Jurkat, Clone E6-1 (cell line): ENCODE data around the gene UTS2R.
"Not testable (repeated sequence)": the region's sequence is repeated elsewhere in the genome, so short reads cannot be mapped to it uniquely, and the experiment has no call there.

Experiments
- DNase-seq: peaks from one replicate; pipeline ENCODE4 v3.0.0-alpha.2; 2011; ENCODE audit warnings: low read depth, low spot score
- H3K4me3 ChIP-seq: 2 replicates; pipeline ENCODE4 v1.5.1; 2011; ENCODE audit warnings: mild to moderate bottlenecking, low read length, control low read depth, moderate library complexity

The UTS2R gene

DNA sequence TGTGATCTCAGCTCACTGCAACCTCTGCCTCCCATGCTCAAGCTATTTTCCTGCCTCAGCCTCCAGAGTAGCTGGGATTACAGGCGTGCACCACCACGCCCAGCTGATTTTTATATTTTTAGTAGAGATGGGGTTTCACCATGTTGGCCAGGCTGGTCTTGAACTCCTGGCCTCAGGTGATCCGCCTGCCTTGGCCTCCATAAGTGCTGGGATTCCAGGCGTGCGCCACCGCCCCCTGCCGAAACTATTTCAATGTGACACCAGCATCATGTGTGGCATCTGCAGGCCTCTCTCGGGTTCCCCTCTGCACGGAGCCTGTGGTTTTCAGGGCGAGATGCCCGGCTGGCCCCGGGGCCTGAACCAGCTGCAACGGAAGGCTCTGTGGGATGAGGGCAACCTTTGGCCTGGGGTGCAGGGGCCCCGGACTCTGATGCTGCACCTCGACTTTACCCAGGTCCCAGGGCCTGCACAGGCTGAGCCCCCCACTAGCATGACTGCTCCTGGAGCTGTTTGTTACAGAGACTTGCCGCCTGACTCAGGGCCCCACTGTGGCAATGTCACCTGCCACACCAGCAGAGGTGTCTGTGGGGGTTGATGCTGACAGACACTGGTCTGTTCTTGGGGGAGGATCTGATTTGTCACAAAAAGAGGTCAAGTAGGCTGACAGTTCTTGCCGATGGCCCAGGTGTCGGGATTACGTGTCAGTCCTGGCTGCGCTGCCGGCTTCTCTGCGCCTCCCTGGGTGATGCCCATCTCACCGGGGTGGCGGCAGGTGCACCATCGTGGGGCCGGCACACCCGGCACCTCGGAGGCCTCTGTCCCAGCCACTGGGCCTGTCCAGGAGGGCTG, 21.2 kb upstream of the UTS2R start:
- H3K4me3 ChIP-seq, result no peak overlapping the region
- no peak for DNase-seq

DNA sequence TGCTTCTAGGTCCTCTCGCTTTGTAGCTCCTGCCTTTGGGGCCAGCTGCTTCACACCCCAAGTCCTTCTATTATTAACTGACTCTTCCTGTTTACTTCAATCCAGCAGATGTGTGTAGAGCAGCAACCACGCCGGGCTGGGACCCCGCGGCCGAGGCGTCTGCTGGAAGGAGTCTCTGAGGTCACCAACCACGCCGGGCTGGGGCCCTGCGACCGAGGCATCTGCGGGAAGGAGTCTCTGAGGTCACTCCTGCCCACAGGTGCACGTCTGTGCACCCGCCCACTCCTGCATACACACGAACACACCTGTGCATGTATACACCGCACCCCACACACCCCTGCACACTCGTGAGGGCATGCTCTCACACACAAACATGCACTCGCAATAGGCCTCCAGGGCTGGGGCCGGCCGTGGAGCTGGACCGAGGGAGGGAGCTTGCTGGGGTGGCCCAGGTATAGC, 20.3 kb upstream of the UTS2R start:
- no peak for DNase-seq
- no peak overlapping the region for H3K4me3 ChIP-seq

DNA sequence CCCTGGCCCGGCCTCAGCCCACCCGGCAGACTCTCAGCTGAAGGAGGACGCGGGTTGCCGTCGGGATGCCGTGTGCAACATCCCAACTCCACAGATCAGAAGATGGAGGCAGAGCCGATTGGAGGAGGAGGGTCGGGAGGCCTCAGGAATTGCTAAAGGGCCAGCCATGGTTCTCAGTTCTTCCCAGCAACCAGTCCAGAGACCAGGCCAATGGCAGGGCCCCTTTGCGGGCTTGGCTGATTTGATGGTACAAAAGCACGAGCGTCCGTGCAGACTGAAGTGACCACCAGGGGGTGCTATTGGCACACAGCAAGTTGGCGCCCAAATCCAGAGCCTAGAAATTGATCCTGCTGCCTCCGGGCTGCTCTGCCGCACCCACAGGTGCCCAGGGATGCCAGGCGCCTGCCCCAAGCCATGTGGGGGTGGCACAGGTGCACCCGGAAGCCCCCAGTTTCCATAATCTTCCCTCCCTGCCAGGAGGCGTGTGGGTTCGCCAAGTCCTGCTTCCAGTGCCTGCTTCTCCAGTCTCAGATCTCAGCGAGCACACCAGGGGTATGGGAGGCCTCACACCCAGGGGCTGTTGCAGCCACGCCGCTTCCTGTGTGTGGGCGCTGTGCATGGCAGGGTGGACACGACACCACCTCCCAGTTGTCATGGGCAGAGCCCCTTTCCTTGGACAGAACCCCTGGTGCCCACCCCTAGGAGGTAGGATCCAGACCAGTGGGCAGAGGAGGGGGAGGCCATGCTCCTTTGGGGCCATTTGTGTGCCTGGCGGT, 19.7 kb upstream of the UTS2R start:
- no peak overlapping the region for H3K4me3 ChIP-seq
- DNase-seq, result peak; percentile 84

- no peak overlapping the region for H3K4me3 ChIP-seq
- no peak for DNase-seq
Measured at GRCh38 chr17:82353484-82353883, 18.1 kb upstream of the UTS2R start.

DNA sequence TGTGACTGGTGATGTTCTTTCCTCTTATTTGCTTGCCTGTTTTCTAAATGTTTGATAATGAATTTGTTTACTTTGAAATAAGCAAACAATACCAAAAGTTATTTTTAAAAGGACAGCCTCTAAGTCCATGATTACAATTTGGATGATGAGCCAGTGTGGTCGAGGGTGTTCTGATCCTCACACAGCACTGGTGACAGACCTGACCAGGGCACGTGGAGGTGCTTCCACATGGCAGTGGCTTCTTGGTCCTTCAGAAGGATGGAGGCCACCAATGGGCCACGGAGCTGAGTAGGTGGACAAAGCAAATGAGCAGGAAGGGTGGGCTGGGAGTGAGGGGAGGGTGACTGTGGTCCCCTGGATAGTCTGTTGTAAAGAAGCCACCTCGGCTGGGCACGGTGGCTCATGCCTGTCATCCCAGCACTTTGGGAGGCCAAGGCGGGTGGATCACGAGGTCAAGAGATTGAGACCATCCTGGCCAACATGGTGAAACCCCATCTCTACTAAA, 16.7 kb upstream of the UTS2R start:
- no peak for DNase-seq
- H3K4me3 ChIP-seq, result no peak overlapping the region

DNA sequence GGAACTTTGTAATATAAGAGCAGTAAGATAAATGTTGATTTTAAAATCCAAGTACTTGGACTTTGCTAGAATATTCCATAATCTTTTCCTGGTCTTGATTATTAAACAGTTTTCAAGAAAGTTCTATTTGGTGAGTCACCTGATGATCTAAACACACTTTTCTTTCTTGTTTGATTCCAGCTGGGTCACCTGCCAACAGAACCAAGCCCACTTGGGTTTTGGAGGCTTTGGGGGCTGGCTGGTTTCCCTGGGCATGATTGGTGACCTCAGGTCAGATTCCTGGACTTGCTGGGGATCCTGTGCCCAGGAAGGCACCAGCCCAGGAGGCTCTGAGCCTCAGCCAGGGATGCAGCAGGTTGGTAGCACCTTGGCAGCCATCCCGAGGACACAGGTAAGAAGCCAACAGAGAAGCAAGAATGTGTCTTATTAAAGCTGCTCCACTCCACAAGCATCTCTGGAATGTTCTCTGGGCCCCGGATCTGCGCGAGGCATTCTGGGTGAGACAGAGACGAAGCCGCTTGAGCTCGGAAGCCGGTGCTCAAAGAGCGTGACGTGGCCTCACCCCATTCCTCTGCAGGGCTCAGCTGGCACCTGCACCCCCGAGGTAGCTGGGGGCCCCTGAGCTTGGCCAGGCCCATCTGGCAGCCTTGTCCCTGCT, 15.7 kb upstream of the UTS2R start:
- no peak for DNase-seq
- H3K4me3 ChIP-seq, result no peak overlapping the region

DNA sequence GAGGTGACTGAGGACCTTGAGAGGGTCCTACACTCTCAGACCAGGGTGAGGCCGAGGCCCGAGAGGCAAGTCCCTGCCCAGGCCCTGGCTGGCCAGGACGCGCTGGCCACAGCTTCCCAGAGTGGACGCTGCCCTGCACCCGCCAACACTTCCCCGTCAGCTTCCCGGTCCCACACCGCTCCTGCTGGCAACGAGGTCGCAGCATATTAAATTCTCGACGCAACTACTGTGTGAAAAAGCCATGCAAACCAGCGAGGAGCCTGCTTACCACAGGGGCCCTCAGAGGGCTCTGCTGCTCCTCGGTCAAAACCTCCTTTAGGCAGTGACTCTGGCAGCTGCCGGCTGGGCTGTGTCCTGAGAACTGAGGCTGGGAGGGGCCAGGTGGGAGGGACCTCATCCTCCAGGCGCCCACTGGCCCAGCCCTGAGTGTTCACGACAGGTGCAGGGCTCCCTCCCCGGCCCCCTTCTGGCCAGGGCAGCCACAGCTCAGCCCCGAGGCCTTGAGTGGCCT, 14.7 kb upstream of the UTS2R start:
- H3K4me3 ChIP-seq, result no peak overlapping the region
- no peak for DNase-seq

DNA sequence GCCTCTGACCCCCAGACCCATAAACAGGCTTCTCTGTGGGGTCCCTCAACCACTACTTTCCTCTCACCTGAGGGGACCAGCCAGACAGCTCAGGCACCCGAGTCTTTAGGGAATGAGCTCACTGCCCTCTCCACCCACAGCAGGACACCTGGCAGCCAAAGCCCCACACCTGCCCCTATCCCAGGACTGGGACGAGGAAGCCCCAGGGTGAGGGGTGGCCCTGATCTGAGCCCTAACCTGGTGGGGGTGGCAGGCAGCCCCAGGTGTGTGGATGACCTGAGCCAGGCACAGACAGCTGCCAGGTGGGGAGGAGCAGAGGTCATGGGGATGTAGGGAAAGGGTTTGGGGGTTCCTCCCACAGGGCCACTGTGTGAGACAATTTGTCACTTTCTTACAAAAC, 14.2 kb upstream of the UTS2R start:
- no peak for DNase-seq
- H3K4me3 ChIP-seq, result no peak overlapping the region

GRCh38 chr17:82358465-82359350, 12.9 kb upstream of the UTS2R start, which contains the start of gene TEX19:
Gene TEX19 (plus strand): TSS chr17:82359247. CDS start chr17:82362151, 2,904 bp downstream.
- peak within 1 kb of the TSS; percentile 15 for H3K4me3 ChIP-seq
- DNase-seq, result peak; percentile 75

- H3K4me3 ChIP-seq, DNase-seq: not testable (repeated sequence)
Measured at GRCh38 chr17:82359451-82360074, 12.0 kb upstream of the UTS2R start.

GRCh38 chr17:82361885-82362633, 9.5 kb upstream of the UTS2R start:
- no peak overlapping the region for H3K4me3 ChIP-seq
- DNase-seq, result no peak

- DNase-seq, result no peak
- no peak overlapping the region for H3K4me3 ChIP-seq
Measured at GRCh38 chr17:82365606-82366295, 5.8 kb upstream of the UTS2R start.

- no peak overlapping the region for H3K4me3 ChIP-seq
- DNase-seq, result no peak
Measured at GRCh38 chr17:82366749-82367148, 4.8 kb upstream of the UTS2R start.

- DNase-seq, result peak; percentile 96
- H3K4me3 ChIP-seq, result peak overlapping the region; percentile 26
Measured at GRCh38 chr17:82367724-82368524, 3.6 kb upstream of the UTS2R start.

DNA sequence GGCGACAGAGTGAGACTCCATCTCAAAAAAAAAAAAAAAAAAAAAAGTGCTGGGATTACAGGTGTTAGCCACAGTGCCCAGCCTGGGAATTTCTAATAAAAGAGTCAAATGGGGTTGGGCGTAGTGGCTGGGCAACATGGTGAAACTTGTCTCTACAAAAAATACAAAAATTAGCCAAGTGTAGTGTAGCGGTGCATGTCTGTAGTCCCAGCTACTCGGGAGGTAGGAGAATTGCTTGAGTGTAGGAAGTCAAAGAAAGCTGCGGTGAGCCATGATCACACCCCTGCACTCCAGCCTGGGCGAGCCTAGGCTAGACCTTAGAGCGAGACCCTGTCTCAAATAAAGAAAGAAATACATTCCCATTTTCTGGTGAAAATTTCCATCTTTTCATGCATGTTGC, 2.4 kb upstream of the UTS2R start:
- no peak overlapping the region for H3K4me3 ChIP-seq
- DNase-seq, result no peak
